CMK (cell line): Measurements from ENCODE around the gene WT1.

Experiments used
- DNase-seq: peaks from one replicate; pipeline ENCODE4 v3.0.0-alpha.2; 2010; ENCODE audit warnings: low read depth

Gene WT1

DNA sequence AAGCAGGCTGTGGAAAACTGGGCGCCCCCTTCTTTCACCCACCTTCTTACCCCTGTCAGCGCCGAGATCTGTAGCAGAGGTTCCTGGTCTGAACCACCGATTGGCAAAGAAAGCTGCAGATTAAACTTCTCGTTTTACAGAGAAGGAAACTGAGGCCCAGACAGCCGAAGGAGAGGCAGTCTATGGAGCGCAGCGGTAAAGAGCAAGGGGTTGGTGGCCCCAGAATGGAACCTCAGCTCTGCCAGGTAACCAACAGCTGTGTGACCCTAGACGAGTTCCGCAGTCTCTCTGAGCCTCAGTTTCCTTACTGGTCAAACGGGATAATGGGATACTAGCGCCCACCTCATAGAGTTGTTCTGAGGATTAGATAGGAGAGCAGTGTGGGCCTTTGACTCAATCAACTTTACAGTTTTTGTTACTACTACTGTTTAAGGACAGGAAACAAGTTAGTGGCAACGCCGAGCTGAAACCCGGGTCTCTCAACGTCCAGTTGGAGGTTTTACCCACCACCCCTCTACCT, 3.1 kb upstream of the WT1 start:
- no peak for DNase-seq

DNA sequence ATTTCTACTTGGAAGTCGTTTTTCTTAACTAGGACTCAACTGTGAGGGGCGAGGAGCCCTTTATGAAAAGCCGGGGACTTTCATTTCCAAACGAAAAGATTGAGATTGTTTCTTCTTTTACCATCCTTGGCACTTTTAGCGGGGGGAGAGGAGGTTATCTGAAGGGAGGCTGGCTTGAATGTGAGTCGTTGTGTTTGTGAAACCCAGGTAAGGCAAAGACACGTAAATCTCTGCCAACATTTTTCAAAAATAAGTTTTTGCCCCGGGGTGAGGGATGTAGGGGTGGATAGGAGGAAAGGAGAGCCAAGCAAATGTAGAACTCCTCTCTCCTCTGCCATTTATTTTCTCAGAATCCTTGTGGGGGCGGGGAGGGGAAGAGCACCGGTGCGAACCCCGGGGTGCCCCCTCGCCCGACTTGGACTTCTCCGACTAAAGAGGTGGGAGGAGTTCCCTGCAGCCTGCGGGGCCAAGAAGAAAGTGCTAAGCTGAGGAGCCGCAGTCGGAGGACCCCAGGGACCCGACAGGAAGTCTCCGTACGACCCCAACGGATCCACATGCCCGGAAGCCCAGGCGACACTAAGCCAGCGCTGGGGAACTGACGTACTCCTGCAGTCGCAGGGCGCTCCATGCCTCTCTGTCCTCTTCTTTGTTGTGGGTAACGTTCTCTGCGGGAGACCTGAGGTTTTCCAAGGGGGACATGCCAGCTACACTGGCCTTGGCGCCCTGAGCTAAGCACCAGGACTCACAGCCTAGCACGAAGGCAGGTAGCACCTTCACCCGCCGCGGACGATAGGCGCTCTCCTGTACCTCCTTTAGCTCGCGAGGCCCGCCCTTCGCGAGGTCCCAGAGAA, 2.4 kb upstream of the WT1 start:
- no peak for DNase-seq

DNA sequence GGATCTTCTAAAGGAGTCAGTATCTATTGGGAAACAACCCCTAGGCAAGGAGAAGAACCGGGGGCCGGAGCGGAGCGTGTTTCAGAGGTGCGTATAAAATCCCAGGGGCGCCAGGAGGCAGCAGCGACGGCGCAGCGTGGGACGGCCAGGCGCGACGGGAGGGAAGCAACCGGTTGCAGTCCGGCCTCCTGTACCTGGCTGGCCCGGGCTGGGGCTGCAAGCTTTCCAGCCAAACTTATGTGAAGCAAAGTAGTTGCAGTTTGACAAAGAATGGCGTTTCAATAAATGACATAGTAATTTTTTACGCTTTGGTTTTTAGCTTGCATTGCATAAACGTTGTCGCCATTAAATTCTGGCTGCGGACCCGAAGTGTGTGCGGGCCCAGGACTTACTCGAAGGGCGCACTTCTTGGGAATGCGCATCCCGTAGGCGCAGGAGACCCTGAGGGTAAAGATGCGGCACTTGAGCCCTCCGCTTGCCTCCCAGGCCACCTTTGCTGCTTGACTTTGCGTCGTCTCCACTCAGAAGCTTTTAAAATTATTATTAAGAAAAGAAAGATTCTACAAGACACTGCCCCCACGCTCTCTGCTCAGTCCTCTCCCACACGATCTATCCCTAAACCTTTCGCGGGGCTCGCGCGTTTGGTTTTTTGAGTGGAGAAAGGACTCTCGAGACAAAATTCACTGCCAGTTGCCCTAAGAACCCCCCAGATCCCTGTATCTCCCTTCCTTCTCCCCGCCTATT, 1.6 kb upstream of the WT1 start:
- DNase-seq, result no peak

- DNase-seq, result no peak
Measured at GRCh38 chr11:32435942-32436750, 807 bp upstream of the WT1 start.

DNA sequence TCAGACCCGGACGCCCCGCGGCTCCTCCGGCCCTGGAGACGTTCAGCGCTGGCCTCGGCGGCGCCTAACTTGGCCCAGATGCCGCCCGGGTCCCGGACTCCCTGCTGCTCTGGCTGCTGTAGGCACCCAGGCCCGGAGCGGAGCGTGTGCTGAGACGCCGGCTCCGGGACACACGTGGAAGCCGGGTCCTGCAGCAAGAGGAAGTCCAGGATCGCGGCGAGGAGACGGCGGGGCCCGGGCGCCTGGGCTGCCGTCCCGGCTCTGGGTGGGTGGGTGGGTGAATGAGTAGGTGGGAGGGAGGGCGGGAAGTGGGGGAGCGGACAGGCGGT, 223 bp downstream of the WT1 start:
- no peak for DNase-seq

GRCh38 chr11:32434356-32435151, 785 bp downstream of the WT1 start:
- peak; percentile 77 for DNase-seq

DNA sequence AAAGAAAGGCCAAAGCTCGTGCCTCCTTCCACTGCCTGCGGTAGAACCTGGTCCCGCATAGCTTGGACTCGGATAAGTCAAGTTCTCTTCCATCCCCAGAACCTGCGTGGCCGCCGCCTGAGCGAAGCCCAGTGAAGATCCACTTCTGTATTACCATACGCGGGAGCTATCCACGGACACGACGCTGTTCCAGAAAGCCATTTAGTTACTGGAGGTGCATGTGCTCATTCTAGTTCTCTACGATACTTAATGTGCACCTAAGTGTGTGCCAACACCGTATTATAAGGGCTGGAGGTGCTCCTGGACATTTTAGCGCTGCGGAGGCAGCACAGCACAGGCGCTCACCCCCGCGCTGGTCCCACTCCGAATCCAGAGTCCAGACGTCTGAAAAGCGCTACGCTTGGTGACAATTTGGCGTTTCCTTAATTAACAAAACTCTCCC, 1.4 kb downstream of the WT1 start:
- no peak for DNase-seq

DNA sequence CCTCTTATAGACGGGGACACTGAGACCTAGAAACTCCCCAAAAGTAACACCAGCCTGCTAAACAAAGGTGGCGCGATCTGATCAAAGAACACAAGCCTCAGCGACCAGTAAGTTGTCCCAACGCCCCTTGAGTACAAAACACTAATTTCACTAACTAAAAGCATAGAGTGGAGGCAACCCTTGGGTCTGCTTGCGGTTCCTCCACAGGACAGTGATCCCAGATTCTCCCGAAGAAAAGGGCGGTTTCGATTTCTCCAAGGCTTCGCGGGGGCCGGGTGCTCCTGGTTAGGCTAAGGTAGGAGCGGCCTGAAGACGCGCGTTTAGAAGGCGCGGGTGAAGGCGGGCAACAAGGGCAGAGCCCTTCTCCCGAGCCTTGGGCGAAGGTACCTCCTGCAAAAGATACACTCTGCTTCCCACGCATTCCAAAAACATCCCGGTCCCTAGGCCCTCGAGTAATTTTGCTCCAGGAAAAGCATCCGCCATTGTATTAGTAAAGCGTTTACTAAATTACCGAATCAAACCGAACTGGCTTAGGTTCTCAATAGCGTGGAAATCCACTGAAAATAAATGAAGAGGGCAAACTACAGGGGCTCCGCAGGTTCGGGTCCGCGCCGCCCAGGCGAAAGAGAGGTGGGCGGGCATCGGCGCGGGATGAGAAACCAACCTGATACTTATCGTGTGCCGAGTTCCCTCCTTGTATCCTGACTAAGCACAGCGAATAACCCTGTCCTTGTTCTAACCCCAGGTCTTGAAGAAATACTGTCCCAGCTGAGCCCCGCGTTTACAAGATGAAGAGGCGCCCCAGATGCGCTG, 2.0 kb downstream of the WT1 start:
- no peak for DNase-seq

DNA sequence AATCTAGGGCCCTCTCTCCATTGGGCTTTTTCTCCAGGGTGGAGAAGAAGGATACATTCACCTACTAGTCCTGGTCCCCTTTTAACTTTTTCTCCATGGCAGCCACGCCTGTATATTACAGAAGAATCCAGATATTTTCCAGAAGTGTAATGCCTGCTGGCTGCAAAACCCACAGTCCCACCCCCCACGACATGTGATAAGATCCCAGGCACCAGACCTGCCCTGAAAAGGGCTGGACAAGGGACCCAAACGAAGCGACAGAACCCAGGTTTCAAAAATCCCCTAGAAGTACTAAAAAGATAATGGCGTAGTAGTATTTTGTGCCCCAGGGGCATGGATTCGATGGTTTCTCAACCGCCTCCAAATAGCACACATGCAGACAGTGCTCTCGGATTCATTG, 2.8 kb downstream of the WT1 start:
- DNase-seq, result no peak

- no peak for DNase-seq
Measured at GRCh38 chr11:32430568-32431381, 4.6 kb downstream of the WT1 start.

DNA sequence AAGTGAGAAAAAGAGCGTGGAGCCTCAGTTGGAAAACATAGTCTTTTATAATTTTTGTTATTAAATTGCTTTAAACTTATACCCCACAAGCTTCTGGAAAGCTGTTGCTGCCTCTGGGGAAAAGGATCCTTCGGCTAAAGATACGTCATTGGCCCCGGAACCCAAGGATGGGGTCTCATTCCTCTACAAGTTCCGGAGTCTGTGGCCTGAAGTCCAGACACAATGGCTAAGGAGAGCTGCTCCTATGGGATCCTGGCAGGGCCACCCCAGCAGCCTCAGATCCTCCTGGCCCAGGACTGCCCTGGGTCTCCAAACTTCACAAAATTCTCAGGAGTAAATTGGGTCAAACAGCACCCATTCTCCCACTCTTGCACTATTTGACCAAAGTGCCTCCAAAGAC, 5.9 kb downstream of the WT1 start:
- no peak for DNase-seq

- no peak for DNase-seq
Measured at GRCh38 chr11:32428665-32429303, 6.6 kb downstream of the WT1 start.

DNA sequence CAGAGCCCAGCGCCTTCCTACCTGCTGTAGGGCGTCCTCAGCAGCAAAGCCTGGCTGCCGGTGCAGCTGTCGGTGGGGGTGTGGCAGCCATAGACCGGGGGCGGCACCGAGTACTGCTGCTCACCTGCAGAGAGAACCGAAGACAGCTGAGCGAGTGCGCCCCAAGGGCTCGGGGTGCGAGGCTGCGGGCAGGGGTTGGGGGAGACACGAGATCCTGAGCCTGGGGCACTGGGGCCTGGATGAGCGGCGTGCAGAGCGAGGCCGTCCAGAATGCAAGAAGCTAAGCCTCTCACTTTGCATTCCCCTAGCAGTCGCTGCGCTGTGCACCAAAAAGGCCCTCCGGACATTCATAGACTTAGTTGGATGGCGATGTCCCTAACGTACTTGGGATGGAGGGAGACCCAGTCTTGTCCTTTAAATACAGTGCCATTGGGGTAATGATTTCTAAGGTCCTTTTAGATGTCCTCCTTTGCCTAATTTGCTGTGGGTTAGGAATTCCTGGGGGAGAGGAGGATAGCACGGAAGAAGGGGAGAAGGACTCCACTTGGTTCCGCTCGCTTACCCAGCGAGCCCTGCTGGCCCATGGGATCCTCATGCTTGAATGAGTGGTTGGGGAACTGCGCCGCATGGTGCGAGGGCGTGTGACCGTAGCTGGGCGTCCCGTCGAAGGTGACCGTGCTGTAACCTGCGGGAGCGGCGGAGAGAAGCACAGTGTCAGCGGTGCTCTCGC, 7.2 kb downstream of the WT1 start:
- DNase-seq, result no peak

DNA sequence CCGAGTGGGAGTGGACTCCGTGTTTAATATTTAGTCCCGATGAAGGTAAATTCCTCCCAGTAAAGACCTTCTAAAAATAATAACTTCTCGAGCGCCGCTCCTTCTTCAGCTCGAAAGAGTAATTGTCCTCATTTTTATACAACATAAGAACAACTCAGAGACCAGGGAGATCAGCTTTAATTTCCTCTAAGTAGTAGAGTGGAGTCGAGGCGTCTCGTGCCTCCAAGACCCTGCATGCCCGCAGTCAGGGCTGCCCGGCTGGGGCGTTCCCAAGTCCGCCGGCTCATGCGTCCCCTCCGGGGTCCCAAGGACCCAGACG, 7.8 kb downstream of the WT1 start:
- no peak for DNase-seq

GRCh38 chr11:32426819-32427615, 8.3 kb downstream of the WT1 start:
- DNase-seq, result no peak

- no peak for DNase-seq
Measured at GRCh38 chr11:32426192-32426591, 9.1 kb downstream of the WT1 start.

GRCh38 chr11:32425761-32426160, 9.6 kb downstream of the WT1 start:
- DNase-seq, result no peak

GRCh38 chr11:32422545-32422944, 12.8 kb downstream of the WT1 start:
- DNase-seq, result no peak
